HepG2 (cell line): ENCODE data around the gene NCOR2. TPM values are rescaled to one million over a fixed set of nuclear protein-coding genes. Genes with fewer than 3 reads are reported as not detected.

Experiments
- ATAC-seq: fragments of 200-7000 bp; cut with Tn5 transposase; 3 replicates; pipeline ENCODE4 v1.9.1; 2020; ENCODE audit warnings: mild to moderate bottlenecking, moderate library complexity
- BruUV-seq: library from RNA; stranded (reverse); fragments of 400-500 nt; replicated peaks from 2 replicates; lab custom pipeline; 2021; lab: Mats Ljungman, UMichigan
- CTCF ChIA-PET: fragments of 300-600 bp; formaldehyde crosslinking; extraction: SDS; loops from one replicate; lab custom pipeline; 2021; ENCODE audit warnings: low total read pairs, inconsistent platforms, low intra/inter-chr PET ratio; lab: Yijun Ruan, JAX
- POLR2A ChIA-PET: fragments of 350-600 bp; sonication (Branson Sonifier 250); formaldehyde crosslinking; loops from one replicate; lab custom pipeline; 2020; ENCODE audit warnings: antibody characterized with exemption, inconsistent platforms; lab: Yijun Ruan, JAX
- DNase-seq: peaks from one replicate; pipeline ENCODE4 v3.0.0-alpha.2; 2015; ENCODE audit warnings: low spot score
- FAIRE-seq: peaks from 3 replicates; lab custom pipeline; 2011; peaks lifted over from hg19 to GRCh38; lab: Jason Lieb, UNC
- H2AFZ ChIP-seq: one replicate; pipeline ENCODE4 v1.6.1; 2011; ENCODE audit warnings: low read length, inconsistent platforms
- H3K27ac ChIP-seq: fragments of 300-600 bp; 3 replicates; pipeline ENCODE4 v1.8.0; 2011; ENCODE audit warnings: mixed run types, mild to moderate bottlenecking, mixed read lengths, low read length, inconsistent platforms; ENCODE audit not compliant: insufficient read depth; ENCODE audit errors: extremely low read length
- H3K27me3 ChIP-seq, 2 experiments: fragments of 200-600 bp in 1 of 2; 2 replicates in 1 of 2; 3 replicates in 1 of 2; pipeline versions ENCODE4 v1.6.0 to v1.8.0; 2011; ENCODE audit warnings: low read length in 2 of 2, mild to moderate bottlenecking in 2 of 2, moderate library complexity in 2 of 2, inconsistent platforms in 1 of 2; ENCODE audit not compliant: insufficient read depth in 2 of 2, control insufficient read depth in 1 of 2
- H3K36me3 ChIP-seq, 2 experiments: fragments of 200-600 bp in 1 of 2; replicated peaks in 1 of 2; 2 replicates in 1 of 2; 3 replicates in 1 of 2; pipeline versions ENCODE4 v1.5.1 to v1.8.0; 2011; ENCODE audit warnings: low read length in 2 of 2, inconsistent platforms in 1 of 2; ENCODE audit not compliant: insufficient read depth in 2 of 2, control insufficient read depth in 1 of 2
- H3K4me1 ChIP-seq: 2 replicates; pipeline ENCODE4 v1.5.1; 2012; ENCODE audit warnings: low read length, inconsistent platforms; ENCODE audit not compliant: insufficient read depth
- H3K4me2 ChIP-seq: 2 replicates; pipeline ENCODE4 v1.6.0; 2011; ENCODE audit warnings: low read depth, low read length, inconsistent platforms
- H3K4me3 ChIP-seq, 3 experiments: fragments of 200-600 bp in 1 of 3; sonication (generic), shearing (Covaris generic) in 1 of 3; replicated peaks in 1 of 3; 2 replicates each; pipeline ENCODE4 v1.5.1; 2011 to 2016; ENCODE audit warnings: low read length in 3 of 3, inconsistent platforms in 2 of 3, low read depth in 2 of 3, mild to moderate bottlenecking in 2 of 3, control low read depth in 1 of 3, mixed read lengths in 1 of 3; ENCODE audit not compliant: insufficient read depth in 1 of 3
- H3K79me2 ChIP-seq: one replicate; pipeline ENCODE4 v1.6.1; 2011; ENCODE audit warnings: low read length, inconsistent platforms; ENCODE audit not compliant: insufficient read depth
- H3K9ac ChIP-seq: 2 replicates; pipeline ENCODE4 v1.6.0; 2011; ENCODE audit warnings: mild to moderate bottlenecking, low read depth, low read length, inconsistent platforms; ENCODE audit not compliant: insufficient read depth
- H3K9me3 ChIP-seq: 2 replicates; pipeline ENCODE4 v1.5.1; 2012; ENCODE audit warnings: mild to moderate bottlenecking, low read length
- H4K20me1 ChIP-seq: 2 replicates; pipeline ENCODE4 v1.6.0; 2011; ENCODE audit warnings: inconsistent platforms, mild to moderate bottlenecking, low read length, moderate library complexity; ENCODE audit not compliant: insufficient read depth
- ATF7-NPFF ChIP-seq: sonication (generic); formaldehyde crosslinking; IDR thresholded peaks from 2 replicates; pipeline ENCODE4 v1.8.1; 2023; ENCODE audit warnings: mild to moderate bottlenecking, low read depth, missing genetic modification reagents, moderate library complexity
- MEIS1 ChIP-seq: sonication (generic); formaldehyde crosslinking; IDR thresholded peaks from 2 replicates; pipeline ENCODE4 v1.9.0; 2021; ENCODE audit warnings: mild to moderate bottlenecking, missing genetic modification reagents, moderate library complexity, borderline replicate concordance
- PAWR ChIP-seq: sonication (generic); formaldehyde crosslinking; IDR thresholded peaks from 2 replicates; pipeline ENCODE4 v1.4.0; 2020; ENCODE audit warnings: missing genetic modification reagents, mild to moderate bottlenecking, borderline replicate concordance
- PCBP1 ChIP-seq: fragments of 200-400 bp; formaldehyde crosslinking; IDR thresholded peaks from 2 replicates; pipeline ENCODE4 v1.6.1; 2017; ENCODE audit warnings: mild to moderate bottlenecking, low read depth, low read length, borderline replicate concordance
- SMARCC2 ChIP-seq: fragments of 450-650 bp; IDR thresholded peaks from 2 replicates; pipeline ENCODE4 v1.6.1; 2017; ENCODE audit warnings: antibody characterized with exemption, mild to moderate bottlenecking
- WIZ ChIP-seq: sonication (generic); formaldehyde crosslinking; IDR thresholded peaks from 2 replicates; pipeline ENCODE4 v1.5.1; 2020; ENCODE audit warnings: mild to moderate bottlenecking, missing genetic modification reagents
- ZFP90 ChIP-seq: sonication (generic); formaldehyde crosslinking; IDR thresholded peaks from 2 replicates; pipeline ENCODE4 v1.8.0; 2022; ENCODE audit warnings: missing genetic modification reagents, mild to moderate bottlenecking, inconsistent platforms, borderline replicate concordance
- ZNF34 ChIP-seq: sonication (generic); formaldehyde crosslinking; IDR thresholded peaks from 2 replicates; pipeline ENCODE4 v1.4.0; 2020; ENCODE audit warnings: mild to moderate bottlenecking, missing genetic modification reagents, borderline replicate concordance
- ZNF512B ChIP-seq: sonication (generic); formaldehyde crosslinking; IDR thresholded peaks from 2 replicates; pipeline ENCODE4 v1.5.1; 2020; ENCODE audit warnings: missing genetic modification reagents, mild to moderate bottlenecking, borderline replicate concordance
- ZNF616 ChIP-seq: sonication (generic); formaldehyde crosslinking; IDR thresholded peaks from 2 replicates; pipeline ENCODE4 v1.5.0; 2020; ENCODE audit warnings: low read depth, mild to moderate bottlenecking, missing genetic modification reagents
- ZNF761 ChIP-seq: sonication (generic); formaldehyde crosslinking; conservative IDR thresholded peaks from 2 replicates; pipeline ENCODE4 v1.4.0; 2020; ENCODE audit warnings: mild to moderate bottlenecking, missing genetic modification reagents
- WGBS: methylation state at CpG from one replicate; pipeline ENCODE4 v1.1.6; 2017; ENCODE audit warnings: low lambda C conversion rate; 5-methylcytosine and 5-hydroxymethylcytosine counted together
- in situ Hi-C: cut with HindIII; loops from 2 replicates; pipeline ENCODE4 v1.10.0; 2017; ENCODE audit warnings: low pct_unique_long_range_greater_than_20kb; ENCODE audit not compliant: extremely low pct_ligation_motif_present
- intact Hi-C: fragments of 100-400 bp; cut with micrococcal nuclease; formaldehyde crosslinking; loops from one replicate; pipeline ENCODE4 v1.10.0; 2022; ENCODE audit not compliant: unreplicated experiment
- polyA plus RNA-seq, 8 experiments: library from polyadenylated mRNA; depleted of rRNA in 3 of 8; stranded (reverse) in 7 of 8; unstranded in 1 of 8; fragments of >200 nt; fragmentation: Illumina TruSeq in 4 of 8; extraction: Trizol in 4 of 8; gene quantifications; 2 replicates each; pipeline versions ENCODE4 v1.2.1 to v1.2.3, GENCODE V29; 2011 to 2016; ENCODE audit warnings: low read depth in 4 of 8, missing spikeins in 1 of 8, mixed read lengths in 1 of 8; ENCODE audit not compliant: insufficient read depth in 1 of 8
- total RNA-seq, 5 experiments: library from RNA; depleted of rRNA; stranded (reverse); fragments of >200 nt; fragmentation: Illumina TruSeq; extraction: Trizol; gene quantifications; 2 replicates each; pipeline ENCODE4 v1.2.3, GENCODE V29; 2016; ENCODE audit warnings: low read depth in 1 of 5
- TF ChIP-seq, protein P1 (sequence below): sonication (generic); formaldehyde crosslinking; IDR thresholded peaks from 2 replicates; pipeline ENCODE4 v1.9.0; 2021; ENCODE audit warnings: missing genetic modification reagents, borderline replicate concordance

Gene NCOR2
- total and polyA plus RNA-seq, 2 of the 13 experiments (the other 11 are each of a cell fraction or from before 2014, with no cell fraction given): 4.5 to 5.7 TPM

- POLR2A ChIA-PET: no interaction called here
- TF ChIP-seq ZNF34 (CRISPR knock-in tag) (no peak), SMARCC2 (no peak), ATF7-NPFF (CRISPR knock-in tag) (no peak), ZNF616 (CRISPR knock-in tag) (no peak), ZFP90 (CRISPR knock-in tag) (no peak), MEIS1 (CRISPR knock-in tag) (no peak), ZNF761 (CRISPR knock-in tag) (no peak), PCBP1 (no peak), ZNF512B (no peak), WIZ (CRISPR knock-in tag) (no peak), PAWR (CRISPR knock-in tag) (no peak)
- TF ChIP-seq, protein P1, sequence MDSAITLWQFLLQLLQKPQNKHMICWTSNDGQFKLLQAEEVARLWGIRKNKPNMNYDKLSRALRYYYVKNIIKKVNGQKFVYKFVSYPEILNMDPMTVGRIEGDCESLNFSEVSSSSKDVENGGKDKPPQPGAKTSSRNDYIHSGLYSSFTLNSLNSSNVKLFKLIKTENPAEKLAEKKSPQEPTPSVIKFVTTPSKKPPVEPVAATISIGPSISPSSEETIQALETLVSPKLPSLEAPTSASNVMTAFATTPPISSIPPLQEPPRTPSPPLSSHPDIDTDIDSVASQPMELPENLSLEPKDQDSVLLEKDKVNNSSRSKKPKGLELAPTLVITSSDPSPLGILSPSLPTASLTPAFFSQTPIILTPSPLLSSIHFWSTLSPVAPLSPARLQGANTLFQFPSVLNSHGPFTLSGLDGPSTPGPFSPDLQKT (CRISPR knock-in tag): no peak
- intact Hi-C loops: no loop called here
- ATAC-seq: no peak; the same call in 2 of the 3 replicates
- Histone ChIP-seq H4K20me1 (no peaks in the 10 kb centered on the region), H3K27me3 (peaks cover 2 to 10% of the 10 kb centered on the region in 2 experiments; a peak in 3 of 5 replicates), H3K9ac (no peak overlapping the region), H3K79me2 (no peaks in the 10 kb centered on the region), H3K4me1 (peaks cover 6% of the 10 kb centered on the region; the same call in 1 of the 2 replicates), H3K4me2 (no peak overlapping the region), H2AFZ (no peak overlapping the region), H3K27ac (no peak overlapping the region), H3K36me3 (no peaks in the 10 kb centered on the region), H3K9me3 (no peaks in the 10 kb centered on the region), H3K4me3 (no peak overlapping the region)
- CTCF ChIA-PET: no interaction called here
- in situ Hi-C loops: no loop called here
- FAIRE-seq: no peak
- 76% methylated on average over 3 of the region's 8 CpGs for WGBS
- no TSS peak for BruUV-seq
- no peak for DNase-seq
Observed at GRCh38 chr12:124576061-124576650, 8.7 kb upstream of the NCOR2 start.
